Endothelial cell of umbilical vein (primary cell): ENCODE data around the gene RFC2. TPM values are rescaled to one million over a fixed set of nuclear protein-coding genes. Genes with fewer than 3 reads are reported as not detected.

ENCODE experiments used
- BruUV-seq: library from RNA; stranded (reverse); fragments of 400-500 nt; replicated peaks from 2 replicates; lab custom pipeline; 2021; lab: Mats Ljungman, UMichigan
- CTCF ChIA-PET: fragments of 300-600, 350-600 bp; sonication (Branson Sonifier 250); formaldehyde crosslinking; loops from one replicate; lab custom pipeline; 2021; ENCODE audit warnings: antibody characterized with exemption, inconsistent platforms; lab: Charles Lee
- POLR2A ChIA-PET: fragments of 300-600, 350-600 bp; sonication (Branson Sonifier 250); formaldehyde crosslinking; loops from one replicate; lab custom pipeline; 2021; ENCODE audit warnings: antibody characterized with exemption, inconsistent platforms; lab: Charles Lee
- DNase-seq: peaks from one replicate; pipeline ENCODE4 v3.0.0-alpha.2; 2011; ENCODE audit warnings: low read depth, low spot score
- FAIRE-seq: peaks from 2 replicates; lab custom pipeline; 2011; peaks lifted over from hg19 to GRCh38; lab: Jason Lieb, UNC
- H2AFZ ChIP-seq: 2 replicates; pipeline ENCODE4 v1.6.0; 2012; ENCODE audit warnings: low read depth, low read length, control low read depth, inconsistent platforms
- H3K27ac ChIP-seq: 2 replicates; pipeline ENCODE4 v1.5.1; 2011; ENCODE audit warnings: low read depth, mild to moderate bottlenecking, control low read depth, low read length, moderate library complexity; ENCODE audit not compliant: insufficient read depth
- H3K27me3 ChIP-seq, 2 experiments: 2 replicates each; pipeline versions ENCODE4 v1.6.0 to v1.6.1; 2011; ENCODE audit warnings: low read length in 2 of 2, mixed read lengths in 1 of 2; ENCODE audit not compliant: control insufficient read depth in 2 of 2, insufficient read depth in 2 of 2
- H3K36me3 ChIP-seq, 2 experiments: 2 replicates in 1 of 2; 3 replicates in 1 of 2; pipeline ENCODE4 v1.5.1; 2011; ENCODE audit warnings: low read length in 2 of 2, mild to moderate bottlenecking in 1 of 2, moderate library complexity in 1 of 2; ENCODE audit not compliant: control insufficient read depth in 2 of 2, insufficient read depth in 2 of 2; ENCODE audit errors: extremely low read depth in 1 of 2
- H3K4me1 ChIP-seq: 3 replicates; pipeline ENCODE4 v1.5.1; 2011; ENCODE audit warnings: mild to moderate bottlenecking, low read length; ENCODE audit not compliant: control insufficient read depth, insufficient read depth; ENCODE audit errors: extremely low read depth
- H3K4me2 ChIP-seq: 2 replicates; pipeline ENCODE4 v1.6.1; 2011; ENCODE audit warnings: low read length, control low read depth, mixed read lengths; ENCODE audit not compliant: insufficient read depth
- H3K4me3 ChIP-seq, 3 experiments: fragments of 200-600 bp in 1 of 3; sonication (generic), shearing (Covaris generic) in 1 of 3; replicated peaks in 1 of 3; 2 replicates each; pipeline ENCODE4 v1.5.1; 2011 to 2016; ENCODE audit warnings: control low read depth in 3 of 3, low read length in 3 of 3, mild to moderate bottlenecking in 2 of 3, inconsistent platforms in 1 of 3, low read depth in 1 of 3, moderate library complexity in 1 of 3; ENCODE audit not compliant: insufficient read depth in 1 of 3
- H3K79me2 ChIP-seq: 2 replicates; pipeline ENCODE4 v1.6.0; 2012; ENCODE audit warnings: low read length, inconsistent platforms; ENCODE audit not compliant: control insufficient read depth, insufficient read depth
- H3K9ac ChIP-seq: replicated peaks from 2 replicates; pipeline ENCODE3; 2011; ENCODE audit warnings: low read length, control low read depth; ENCODE audit not compliant: insufficient read depth; ENCODE audit errors: extremely low read depth
- H3K9me1 ChIP-seq: replicated peaks from 3 replicates; pipeline ENCODE4 v1.6.0; 2011; ENCODE audit warnings: mild to moderate bottlenecking, low read length; ENCODE audit not compliant: control insufficient read depth, insufficient read depth; ENCODE audit errors: extremely low read depth
- H3K9me3 ChIP-seq: replicated peaks from 2 replicates; pipeline ENCODE4 v1.5.1; 2012; ENCODE audit warnings: low read length, inconsistent platforms; ENCODE audit not compliant: control insufficient read depth, insufficient read depth
- H4K20me1 ChIP-seq: replicated peaks from 2 replicates; pipeline ENCODE3; 2011; ENCODE audit warnings: mild to moderate bottlenecking, low read length; ENCODE audit not compliant: control insufficient read depth, insufficient read depth; ENCODE audit errors: extremely low read depth
- EZH2 ChIP-seq: IDR thresholded peaks from 2 replicates; pipeline ENCODE4 v1.6.1; 2012; ENCODE audit warnings: borderline replicate concordance, low read depth, mild to moderate bottlenecking, moderate library complexity, low read length, inconsistent platforms; ENCODE audit not compliant: severe bottlenecking
- FOS ChIP-seq: IDR thresholded peaks from 2 replicates; pipeline ENCODE4 v1.6.1; 2011; ENCODE audit warnings: mild to moderate bottlenecking, low read length, moderate library complexity, borderline replicate concordance; ENCODE audit not compliant: insufficient read depth
- GATA2 ChIP-seq: IDR thresholded peaks from 2 replicates; pipeline ENCODE4 v1.7.0; 2011; ENCODE audit warnings: low read depth, mild to moderate bottlenecking, moderate library complexity, mixed read lengths, low read length; ENCODE audit not compliant: insufficient read length, insufficient read depth
- MYC ChIP-seq: IDR thresholded peaks from one replicate; pipeline ENCODE4 v1.6.1; 2011; ENCODE audit warnings: mild to moderate bottlenecking, low read depth, low read length
- POLR2A ChIP-seq: IDR thresholded peaks from 2 replicates; pipeline ENCODE4 v1.6.1; 2012; ENCODE audit warnings: low read depth, mild to moderate bottlenecking, control low read depth, low read length
- POLR2AphosphoS5 ChIP-seq: IDR thresholded peaks from 2 replicates; pipeline ENCODE4 v1.6.1; 2012; ENCODE audit warnings: low read depth, mild to moderate bottlenecking, control low read depth, low read length, moderate library complexity; ENCODE audit not compliant: insufficient read depth
- dilution Hi-C: fragments of 300-500 bp; cut with MboI; formaldehyde crosslinking; loops from one replicate; pipeline ENCODE4 v1.15.0; 2019; ENCODE audit warnings: low sequenced_read_pairs; ENCODE audit not compliant: extremely low pct_ligation_motif_present
- intact Hi-C: fragments of 100-400 bp; cut with micrococcal nuclease; formaldehyde crosslinking; loops from one replicate; pipeline ENCODE4 v1.10.0; 2022
- polyA plus RNA-seq, 4 experiments: library from polyadenylated mRNA; depleted of rRNA in 3 of 4; stranded (reverse) in 3 of 4; unstranded in 1 of 4; fragments of >200 nt; gene quantifications; 2 replicates each; pipeline versions ENCODE4 v1.2.1 to v1.2.3, GENCODE V29; 2011 to 2012; ENCODE audit warnings: missing spikeins in 1 of 4
- total RNA-seq: library from RNA; stranded (reverse); gene quantifications from 2 replicates; pipeline ENCODE4 v1.2.3, GENCODE V29; 2021
- TF ChIP-seq, protein P1 (sequence below), 2 donors: IDR thresholded peaks; 1 replicate in 1 of 2; 2 replicates in 1 of 2; pipeline ENCODE4 v1.5.1; 2011; ENCODE audit warnings: low read length in 2 of 2, mild to moderate bottlenecking in 2 of 2, moderate library complexity in 2 of 2, control low read depth in 1 of 2, inconsistent platforms in 1 of 2, low read depth in 1 of 2; ENCODE audit not compliant: insufficient read depth in 1 of 2; ENCODE audit errors: extremely low read depth in 1 of 2
- TF ChIP-seq, protein P2 (sequence below): IDR thresholded peaks from 2 replicates; pipeline ENCODE4 v1.6.1; 2011; ENCODE audit not compliant: insufficient read depth, insufficient read length

Gene RFC2
- total and polyA plus RNA-seq, 2 donors (not counting 3 experiments of a cell fraction or from before 2014, with no cell fraction given) = 24.4 to 44.3 TPM

DNA sequence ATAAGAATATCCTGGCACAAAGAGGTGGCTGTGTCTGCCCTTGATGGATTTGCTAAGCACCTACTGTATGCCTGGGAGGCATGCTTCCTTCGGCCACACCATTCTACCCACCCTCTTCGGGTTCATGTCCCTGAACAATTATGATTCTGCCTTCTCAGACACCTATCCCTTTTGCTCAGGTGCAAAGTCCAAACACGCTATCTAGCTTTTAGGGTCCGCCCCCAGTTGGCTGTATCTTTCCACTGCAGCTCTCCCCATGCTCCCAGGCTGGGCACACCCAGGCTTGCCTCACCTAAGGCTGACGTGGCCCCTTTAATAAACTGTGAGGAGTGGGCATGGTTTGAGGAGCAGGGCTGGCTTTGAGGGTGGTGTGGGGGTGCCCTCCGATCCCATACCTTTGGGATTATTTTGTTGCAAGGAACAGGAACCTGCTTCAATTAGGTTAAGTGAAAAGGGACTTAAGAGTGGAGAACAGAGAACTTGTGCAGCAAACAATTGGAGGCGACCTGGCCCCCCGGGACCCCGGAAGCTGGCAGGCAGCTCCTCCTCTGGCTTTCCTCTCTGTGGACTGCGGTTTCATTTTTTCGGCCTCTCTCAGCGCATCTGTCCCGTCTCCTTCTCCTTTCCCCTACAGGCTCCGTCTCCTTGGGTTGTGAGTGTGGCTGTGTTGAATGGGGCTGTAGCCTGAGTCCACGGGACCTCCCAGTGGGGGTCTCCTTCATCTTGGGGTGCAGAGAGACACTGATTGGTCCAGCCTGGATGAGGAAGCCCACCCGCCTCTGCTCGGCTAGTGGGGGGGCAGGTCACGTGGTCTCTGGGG is 38.8 kb upstream of the RFC2 start:
- intact Hi-C loops = loop anchor here (5.0 kb wide), 1 partner anchor 86 kb away; no protein-coding TSS in a partner anchor
- ChIA-PET POLR2A (no interaction called here), CTCF (interaction anchor here (4.4 kb wide), 1 partner anchor 86 kb away, joined by 17 read pairs; no protein-coding TSS in a partner anchor)
- H3K4me3 ChIP-seq = no peak overlapping the region
- no peaks in the 10 kb centered on the region for H3K9me1 ChIP-seq
- no peak overlapping the region for H3K27ac ChIP-seq
- H3K9ac ChIP-seq = no peak overlapping the region
- no peaks in the 10 kb centered on the region for H4K20me1 ChIP-seq
- DNase-seq (no peak), FAIRE-seq (no peak)
- peaks cover 11% of the 10 kb centered on the region for H3K4me1 ChIP-seq
- no peak for TF ChIP-seq GATA2
- TF ChIP-seq POLR2A = no peak
- TF ChIP-seq POLR2AphosphoS5 = no peak
- TF ChIP-seq, protein P1, sequence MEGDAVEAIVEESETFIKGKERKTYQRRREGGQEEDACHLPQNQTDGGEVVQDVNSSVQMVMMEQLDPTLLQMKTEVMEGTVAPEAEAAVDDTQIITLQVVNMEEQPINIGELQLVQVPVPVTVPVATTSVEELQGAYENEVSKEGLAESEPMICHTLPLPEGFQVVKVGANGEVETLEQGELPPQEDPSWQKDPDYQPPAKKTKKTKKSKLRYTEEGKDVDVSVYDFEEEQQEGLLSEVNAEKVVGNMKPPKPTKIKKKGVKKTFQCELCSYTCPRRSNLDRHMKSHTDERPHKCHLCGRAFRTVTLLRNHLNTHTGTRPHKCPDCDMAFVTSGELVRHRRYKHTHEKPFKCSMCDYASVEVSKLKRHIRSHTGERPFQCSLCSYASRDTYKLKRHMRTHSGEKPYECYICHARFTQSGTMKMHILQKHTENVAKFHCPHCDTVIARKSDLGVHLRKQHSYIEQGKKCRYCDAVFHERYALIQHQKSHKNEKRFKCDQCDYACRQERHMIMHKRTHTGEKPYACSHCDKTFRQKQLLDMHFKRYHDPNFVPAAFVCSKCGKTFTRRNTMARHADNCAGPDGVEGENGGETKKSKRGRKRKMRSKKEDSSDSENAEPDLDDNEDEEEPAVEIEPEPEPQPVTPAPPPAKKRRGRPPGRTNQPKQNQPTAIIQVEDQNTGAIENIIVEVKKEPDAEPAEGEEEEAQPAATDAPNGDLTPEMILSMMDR (IDR thresholded peaks at IDR 0.05; ENCODE audit: extremely low read depth in 1 of 2, insufficient read depth in 1 of 2, low read depth in 1 of 2, low read length in 2 of 2) = no peak
- no peak for TF ChIP-seq EZH2
- TF ChIP-seq, protein P2, sequence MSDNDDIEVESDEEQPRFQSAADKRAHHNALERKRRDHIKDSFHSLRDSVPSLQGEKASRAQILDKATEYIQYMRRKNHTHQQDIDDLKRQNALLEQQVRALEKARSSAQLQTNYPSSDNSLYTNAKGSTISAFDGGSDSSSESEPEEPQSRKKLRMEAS = no peak
- TF ChIP-seq FOS = no peak
- TF ChIP-seq MYC = no peak
- H3K79me2 ChIP-seq = peaks cover 41% of the 10 kb centered on the region
- H3K27me3 ChIP-seq = no peaks in the 10 kb centered on the region
- no TSS peak for BruUV-seq
- no peaks in the 10 kb centered on the region for H3K9me3 ChIP-seq
- H2AFZ ChIP-seq = no peak overlapping the region
- H3K4me2 ChIP-seq = no peak overlapping the region
- no peaks in the 10 kb centered on the region for H3K36me3 ChIP-seq
- dilution Hi-C loops = no loop called here
